NCI-H1105 treated with DMSO at 0.1 percent for 48 hours (cell line): ENCODE data around the gene IL18R1.

Experiments
- DNase-seq: peaks from one replicate; lab custom pipeline; 2025; lab: John Stamatoyannopoulos, UW

Gene IL18R1

GRCh38 chr2:102434655-102435381 lies 79.2 kb downstream of the IL18R1 start:
- DNase-seq: no peak

GRCh38 chr2:102435741-102436140 lies 80.1 kb downstream of the IL18R1 start:
- no peak for DNase-seq

- DNase-seq: no peak
Measured at GRCh38 chr2:102436323-102436722, 80.7 kb downstream of the IL18R1 start.

- no peak for DNase-seq
Measured at GRCh38 chr2:102437122-102437521, 81.5 kb downstream of the IL18R1 start.

- no peak for DNase-seq
Measured at GRCh38 chr2:102438111-102438510, 82.5 kb downstream of the IL18R1 start.

GRCh38 chr2:102438578-102438977 lies 83.0 kb downstream of the IL18R1 start:
- DNase-seq: no peak

- DNase-seq: no peak
Measured at GRCh38 chr2:102439065-102439695, 83.6 kb downstream of the IL18R1 start.

GRCh38 chr2:102442967-102443828 lies 87.6 kb downstream of the IL18R1 start:
- no peak for DNase-seq

GRCh38 chr2:102444233-102444632 lies 88.6 kb downstream of the IL18R1 start:
- no peak for DNase-seq

GRCh38 chr2:102446936-102447335 lies 91.3 kb downstream of the IL18R1 start:
- DNase-seq: no peak
